ENCODE results near the gene BHLHA9. TPM values are rescaled to one million over a fixed set of nuclear protein-coding genes. Genes with fewer than 3 reads are reported as not detected.
"Not testable (repeated sequence)": the region's sequence is repeated elsewhere in the genome, so short reads cannot be mapped to it uniquely, and the experiment has no call there.

The BHLHA9 gene
- total RNA-seq, 1 experiment from 2014 or later = not detected

DNA sequence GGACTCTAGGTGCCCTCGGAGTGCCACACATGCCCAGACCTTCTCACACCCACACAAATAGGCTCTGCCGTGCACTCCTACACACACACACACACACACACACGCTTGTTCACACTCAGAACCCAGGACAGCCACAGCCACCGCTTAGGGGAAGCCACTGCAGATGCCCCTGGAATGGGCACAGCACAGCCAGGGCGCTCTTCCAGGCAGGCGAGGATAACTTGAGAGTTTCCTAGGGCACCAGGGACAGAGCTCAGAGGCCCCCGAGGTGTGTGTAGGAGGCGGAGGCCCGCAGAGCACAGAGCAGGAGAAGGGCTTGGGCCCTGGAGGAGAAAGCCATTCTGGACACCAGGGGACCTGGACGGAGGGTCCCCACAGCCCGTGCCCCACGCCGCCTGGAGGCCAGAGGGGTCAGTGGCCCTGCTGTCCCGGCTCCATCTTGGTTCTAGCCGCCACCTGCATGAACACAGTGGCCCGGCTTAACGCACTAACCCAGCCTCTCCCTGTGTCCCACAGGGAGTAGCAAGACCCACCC is 30.2 kb downstream of the BHLHA9 start:
- DNase-seq (ENCODE audit: low spot score) = no peak

- no peak for DNase-seq (ENCODE audit: low spot score)
Measured at GRCh38 chr17:1301546-1301945, 31.3 kb downstream of the BHLHA9 start.

DNA sequence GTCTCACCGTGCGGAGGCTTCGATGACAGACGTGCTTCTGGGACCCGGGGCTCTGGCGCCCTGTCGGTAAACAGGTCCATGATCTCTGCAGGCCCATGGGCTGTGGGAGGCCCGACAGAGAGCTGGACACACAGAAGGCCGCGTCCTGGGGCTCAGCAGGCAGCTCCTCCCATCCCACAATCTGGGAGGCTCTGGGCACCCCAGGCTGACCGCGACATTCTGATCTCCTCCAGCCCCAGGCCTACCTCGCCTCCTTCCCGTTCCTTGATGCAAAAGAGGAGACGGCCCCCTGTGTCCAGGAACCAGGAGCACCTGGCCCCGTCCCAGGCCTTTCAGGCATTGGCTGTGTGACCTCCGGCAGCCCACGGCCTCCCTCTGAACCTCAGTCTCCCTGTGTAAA is 32.5 kb downstream of the BHLHA9 start:
- no peak for DNase-seq (ENCODE audit: low spot score)

GRCh38 chr17:1304522-1304921 is 34.3 kb downstream of the BHLHA9 start:
- DNase-seq (ENCODE audit: low spot score) = no peak

- no peak for DNase-seq (ENCODE audit: low spot score)
Measured at GRCh38 chr17:1304962-1305563, 34.8 kb downstream of the BHLHA9 start.

GRCh38 chr17:1307829-1308228 is 37.6 kb downstream of the BHLHA9 start:
- DNase-seq (ENCODE audit: low spot score) = not testable (repeated sequence)

GRCh38 chr17:1312261-1312870 is 42.1 kb downstream of the BHLHA9 start:
- no peak for DNase-seq (ENCODE audit: low spot score)

DNA sequence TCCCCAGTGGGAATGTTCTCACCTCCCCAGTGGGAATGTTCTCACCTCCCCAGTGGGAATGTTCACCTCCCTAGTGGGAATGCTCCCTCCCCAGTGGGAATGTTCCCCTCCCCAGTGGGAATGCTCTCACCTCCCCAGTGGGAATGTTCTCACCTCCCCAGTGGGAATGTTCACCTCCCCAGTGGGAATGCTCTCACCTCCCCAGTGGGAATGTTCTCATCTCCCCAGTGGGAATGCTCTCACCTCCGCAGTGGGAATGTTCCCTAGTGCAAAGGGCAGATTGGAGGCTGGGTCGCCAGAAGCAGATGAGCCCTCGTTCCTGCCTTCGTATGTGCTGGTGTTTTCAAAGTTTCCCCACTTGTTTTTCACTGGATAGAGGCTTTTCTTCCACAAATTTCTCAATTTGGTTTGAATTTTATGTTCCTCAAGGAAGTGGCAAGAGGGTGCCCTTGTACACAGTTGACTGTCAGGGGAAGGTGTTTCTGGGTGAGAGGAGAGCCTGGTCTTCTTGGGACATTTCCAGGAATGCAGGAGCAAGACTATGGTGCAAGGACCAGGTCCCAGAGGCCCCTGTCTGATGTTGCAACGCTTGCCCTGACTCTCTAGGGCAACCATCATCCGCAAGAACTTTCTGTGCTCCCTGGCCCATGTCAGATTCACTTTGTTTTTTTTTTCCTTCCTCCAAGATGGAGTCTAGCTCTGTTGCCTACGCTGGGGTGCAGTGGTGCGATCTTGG is 43.2 kb downstream of the BHLHA9 start:
- no peak for DNase-seq (ENCODE audit: low spot score)

GRCh38 chr17:1315409-1315808 is 45.2 kb downstream of the BHLHA9 start:
- DNase-seq (ENCODE audit: low spot score) = no peak

- no peak for DNase-seq (ENCODE audit: low spot score)
Measured at GRCh38 chr17:1315891-1316403, 45.7 kb downstream of the BHLHA9 start.

Other genes starting within 250 kb of the BHLHA9 start
- 44.7 and 66.9 TPM in 2 replicates for gene ABR, start 90.5 kb upstream of the BHLHA9 start, total RNA-seq (2014; rRNA removed; shearing (Covaris generic))
- gene TRARG1, start 9.2 kb downstream of the BHLHA9 start, total RNA-seq (2014; rRNA removed; shearing (Covaris generic)) = not detected in 2 replicates
- 705 and 754 TPM in 2 replicates for gene YWHAE, start 129.8 kb downstream of the BHLHA9 start, total RNA-seq (2014; rRNA removed; shearing (Covaris generic))
- gene CRK, start 185.8 kb downstream of the BHLHA9 start, total RNA-seq (2014; rRNA removed; shearing (Covaris generic)) = 84.2 and 89.2 TPM in 2 replicates
- gene MYO1C, start 222.2 kb downstream of the BHLHA9 start, total RNA-seq (2014; rRNA removed; shearing (Covaris generic)) = 148 and 155 TPM in 2 replicates
- 36.1 and 40.8 TPM in 2 replicates for gene INPP5K, start 246.2 kb downstream of the BHLHA9 start, total RNA-seq (2014; rRNA removed; shearing (Covaris generic))

Measured in A172 (cell line).